Inflammatory macrophage (primary cell): Measurements from ENCODE around the gene LRRC57.
"Not testable (repeated sequence)": the region's sequence is repeated elsewhere in the genome, so short reads cannot be mapped to it uniquely, and the experiment has no call there.

Experiments used
- DNase-seq, 2 donors: peaks; one replicate each; pipeline ENCODE4 v3.0.0-alpha.2; 2020 to 2022
- total RNA-seq, 18 experiments: gene quantifications; one replicate each; lab custom pipeline; 2026; ENCODE audit warnings: mixed read lengths in 6 of 18, inconsistent platforms in 2 of 18; lab: John Stamatoyannopoulos, UW

Gene LRRC57
- total RNA-seq = 8.0 to 19.9 (median 14.3) reads per million in 18 experiments

- peak; percentile 83 to 89 for DNase-seq
Measured at GRCh38 chr15:42548249-42549031, at the start of gene LRRC57, which contains the start of gene HAUS2. Gene LRRC57 (minus strand): TSS chr15:42548793. CDS start chr15:42548434, 359 bp downstream. Gene HAUS2 (plus strand): TSS chr15:42548838. CDS start chr15:42548873, 35 bp downstream.

- no peak for DNase-seq
Measured at GRCh38 chr15:42595626-42596240, 47.1 kb upstream of the LRRC57 start.

- no peak for DNase-seq
Measured at GRCh38 chr15:42594095-42594494, 45.5 kb upstream of the LRRC57 start.

GRCh38 chr15:42593143-42593542 lies 44.5 kb upstream of the LRRC57 start:
- no peak for DNase-seq

- no peak for DNase-seq
Measured at GRCh38 chr15:42592716-42593115, 44.1 kb upstream of the LRRC57 start.

GRCh38 chr15:42591238-42591934 lies 42.8 kb upstream of the LRRC57 start:
- DNase-seq = peak; percentile 23

- no peak for DNase-seq
Measured at GRCh38 chr15:42590619-42591237, 42.1 kb upstream of the LRRC57 start.

GRCh38 chr15:42584031-42584765 lies 35.6 kb upstream of the LRRC57 start:
- no peak for DNase-seq

- DNase-seq = no peak
Measured at GRCh38 chr15:42582569-42583375, 34.2 kb upstream of the LRRC57 start.

GRCh38 chr15:42581272-42581730 lies 32.7 kb upstream of the LRRC57 start:
- DNase-seq = peak; percentile 88 to 93

GRCh38 chr15:42578984-42579537 lies 30.5 kb upstream of the LRRC57 start:
- no peak for DNase-seq

- DNase-seq = no peak
Measured at GRCh38 chr15:42577514-42578031, 29.0 kb upstream of the LRRC57 start.

- no peak for DNase-seq
Measured at GRCh38 chr15:42576776-42577175, 28.2 kb upstream of the LRRC57 start.

GRCh38 chr15:42576040-42576594 lies 27.5 kb upstream of the LRRC57 start:
- DNase-seq = peak; percentile 5 to 9

- DNase-seq = peak; percentile 99
Measured at GRCh38 chr15:42575188-42576039, 26.8 kb upstream of the LRRC57 start, which contains the start of gene STARD9. Gene STARD9 (plus strand): TSS chr15:42575606. CDS start chr15:42575716, 110 bp downstream.

GRCh38 chr15:42558739-42559138 lies 10.1 kb upstream of the LRRC57 start:
- no peak for DNase-seq

GRCh38 chr15:42556550-42557207 lies 8.1 kb upstream of the LRRC57 start:
- DNase-seq = not testable (repeated sequence)

- DNase-seq = no peak
Measured at GRCh38 chr15:42553554-42553953, 5.0 kb upstream of the LRRC57 start.
